K562 (cell line): Measurements from ENCODE around the gene RNF150. TPM values are rescaled to one million over a fixed set of nuclear protein-coding genes. Genes with fewer than 3 reads are reported as not detected.
A peak's percentile ranks its signal among the peaks of the same experiment; 100 is the strongest.

Source experiments
- ATAC-seq: fragments of 200-7000 bp; cut with Tn5 transposase; 3 replicates; pipeline ENCODE4 v1.9.1; 2020; ENCODE audit warnings: moderate library complexity
- BruUV-seq: library from RNA; stranded (reverse); fragments of 400-500 nt; replicated peaks from 2 replicates; lab custom pipeline; 2021; lab: Mats Ljungman, UMichigan
- CTCF ChIA-PET: fragments of 300-600 bp; formaldehyde crosslinking; extraction: SDS; loops from one replicate; lab custom pipeline; 2021; ENCODE audit warnings: low intra/inter-chr PET ratio; lab: Yijun Ruan, JAX
- POLR2A ChIA-PET: fragments of 300-600, 350-650 bp; sonication (Branson Sonifier 250); formaldehyde crosslinking; extraction: SDS; loops from one replicate; lab custom pipeline; 2021; ENCODE audit warnings: antibody characterized with exemption, inconsistent platforms; lab: Yijun Ruan, JAX
- DNase-seq, 4 experiments: peaks; one replicate each; pipeline versions ENCODE4 v3.0.0 to v3.0.0-alpha.2; 2011 to 2018; ENCODE audit warnings: low spot score in 3 of 4, mixed read lengths in 3 of 4; ENCODE audit errors: extremely low read depth in 1 of 4
- FAIRE-seq: peaks from 2 replicates; lab custom pipeline; 2011; peaks lifted over from hg19 to GRCh38; lab: Jason Lieb, UNC
- H2AFZ ChIP-seq: 2 replicates; pipeline ENCODE4 v1.6.0; 2011; ENCODE audit warnings: low read depth, low read length, control low read depth, inconsistent platforms
- H3K27ac ChIP-seq: fragments of 200-600 bp; 3 replicates; pipeline ENCODE4 v1.8.0; 2011; ENCODE audit warnings: low read depth, mild to moderate bottlenecking, control low read depth, inconsistent platforms, low read length, moderate library complexity, mixed read lengths; ENCODE audit errors: extremely low read depth
- H3K27me3 ChIP-seq, 2 experiments: fragments of 300-600 bp in 1 of 2; 2 replicates in 1 of 2; 3 replicates in 1 of 2; pipeline versions ENCODE4 v1.6.0 to v1.8.0; 2011; ENCODE audit warnings: inconsistent platforms in 2 of 2, low read length in 2 of 2, mild to moderate bottlenecking in 1 of 2, mixed read lengths in 1 of 2, moderate library complexity in 1 of 2; ENCODE audit not compliant: control insufficient read depth in 2 of 2, insufficient read depth in 2 of 2
- H3K36me3 ChIP-seq: fragments of 300-600 bp; 3 replicates; pipeline ENCODE4 v1.8.0; 2011; ENCODE audit warnings: mild to moderate bottlenecking, low read length, inconsistent platforms; ENCODE audit not compliant: control insufficient read depth, insufficient read depth
- H3K4me1 ChIP-seq, 2 experiments: fragments of 200-600 bp in 1 of 2; replicated peaks in 1 of 2; 2 replicates in 1 of 2; 3 replicates in 1 of 2; pipeline versions ENCODE4 v1.5.1 to v1.8.0; 2011; ENCODE audit warnings: inconsistent platforms in 2 of 2, low read length in 2 of 2, mild to moderate bottlenecking in 1 of 2, mixed read lengths in 1 of 2, moderate library complexity in 1 of 2; ENCODE audit not compliant: control insufficient read depth in 2 of 2, insufficient read depth in 2 of 2
- H3K4me2 ChIP-seq: 2 replicates; pipeline ENCODE4 v1.6.1; 2011; ENCODE audit warnings: low read length, control low read depth, inconsistent platforms, mixed read lengths; ENCODE audit not compliant: insufficient read depth
- H3K4me3 ChIP-seq: fragments of 200-600 bp; sonication (generic), shearing (Covaris generic); 2 replicates; pipeline ENCODE4 v1.5.1; 2016; ENCODE audit warnings: control low read depth, inconsistent platforms
- H3K79me2 ChIP-seq: fragments of 200-600 bp; 3 replicates; pipeline ENCODE4 v1.8.0; 2011; ENCODE audit warnings: low read length, inconsistent platforms; ENCODE audit not compliant: control insufficient read depth, insufficient read depth
- H3K9ac ChIP-seq, 2 experiments: 2 replicates each; pipeline versions ENCODE4 v1.6.0 to v1.6.1; 2011; ENCODE audit warnings: low read depth in 2 of 2, low read length in 2 of 2, control low read depth in 1 of 2, inconsistent platforms in 1 of 2, mild to moderate bottlenecking in 1 of 2, mixed read lengths in 1 of 2; ENCODE audit not compliant: insufficient read depth in 1 of 2
- H3K9me1 ChIP-seq: one replicate; pipeline ENCODE4 v1.6.0; 2011; ENCODE audit warnings: inconsistent platforms, mild to moderate bottlenecking, low read length, moderate library complexity; ENCODE audit not compliant: control insufficient read depth, insufficient read depth
- H3K9me3 ChIP-seq: replicated peaks from 2 replicates; pipeline ENCODE4 v1.5.1; 2011; ENCODE audit warnings: low read depth, low read length, inconsistent platforms; ENCODE audit not compliant: control insufficient read depth, insufficient read depth
- H4K20me1 ChIP-seq: replicated peaks from 2 replicates; pipeline ENCODE4 v1.6.1; 2011; ENCODE audit warnings: low read length, inconsistent platforms, mixed read lengths; ENCODE audit not compliant: control insufficient read depth, insufficient read depth
- C11orf30 ChIP-seq: fragments of 450-650 bp; IDR thresholded peaks from 2 replicates; pipeline ENCODE4 v1.6.1; 2016; ENCODE audit warnings: low read depth, mild to moderate bottlenecking
- CHD4 ChIP-seq: fragments of 200-600 bp; sonication (generic); IDR thresholded peaks from 3 replicates; pipeline ENCODE4 v1.6.1; 2012; ENCODE audit warnings: low read depth, mild to moderate bottlenecking, mixed read lengths, low read length, inconsistent platforms; ENCODE audit not compliant: insufficient read depth, insufficient replicate concordance, poor library complexity, severe bottlenecking
- E4F1 ChIP-seq: fragments of 250-450 bp; sonication (Bioruptor Pico); IDR thresholded peaks from 2 replicates; pipeline ENCODE4 v1.5.0; 2021; ENCODE audit warnings: mild to moderate bottlenecking, borderline replicate concordance
- GATA2 ChIP-seq: sonication (generic); formaldehyde crosslinking; IDR thresholded peaks from 2 replicates; pipeline ENCODE4 v1.4.0; 2020; ENCODE audit warnings: mild to moderate bottlenecking, missing genetic modification reagents
- SLC30A9 ChIP-seq: fragments of 250-450 bp; sonication (Bioruptor Pico); IDR thresholded peaks from 2 replicates; pipeline ENCODE4 v1.8.0; 2022; ENCODE audit warnings: mild to moderate bottlenecking, moderate library complexity
- USF2 ChIP-seq: sonication (generic); formaldehyde crosslinking; IDR thresholded peaks from 2 replicates; pipeline ENCODE4 v1.5.0; 2020; ENCODE audit warnings: missing genetic modification reagents
- ZC3H4 ChIP-seq: sonication (generic); formaldehyde crosslinking; IDR thresholded peaks from 2 replicates; pipeline ENCODE4 v1.9.0; 2021; ENCODE audit warnings: missing genetic modification reagents, borderline replicate concordance
- ZNF518B ChIP-seq: fragments of 250-450 bp; sonication (Bioruptor Pico); IDR thresholded peaks from 2 replicates; pipeline ENCODE4 v1.5.0; 2021; ENCODE audit warnings: mild to moderate bottlenecking, moderate library complexity
- WGBS: fragments of 100-300 bp; shearing (Covaris generic); methylation state at CpG from one replicate; pipeline ENCODE4 v1.1.6; 2016; ENCODE audit warnings: low coverage, mixed read lengths; ENCODE audit not compliant: insufficient coverage; ENCODE audit errors: missing lambda C conversion rate; 5-methylcytosine and 5-hydroxymethylcytosine counted together
- in situ Hi-C: fragments of 300-500 bp; cut with MboI; formaldehyde crosslinking; loops from 4 replicates; pipeline ENCODE4 v1.15.0; 2018; ENCODE audit warnings: inconsistent platforms, mixed read lengths
- intact Hi-C: fragments of 100-400 bp; cut with micrococcal nuclease; formaldehyde crosslinking; loops from 2 replicates; pipeline ENCODE4 v1.14.2; 2022
- polyA plus RNA-seq, 8 experiments: library from polyadenylated mRNA; depleted of rRNA in 4 of 8; stranded (reverse) in 5 of 8; unstranded in 3 of 8; fragments of >200 nt; fragmentation: Nextera tagmentation in 2 of 8; fragmentation: Illumina TruSeq in 1 of 8; extraction: Ambion mirVana in 2 of 8; extraction: Trizol in 1 of 8; gene quantifications; 2 replicates each; pipeline versions ENCODE4 v1.2.1 to v1.2.3, GENCODE V29; 2011 to 2014; ENCODE audit warnings: inconsistent platforms in 1 of 8, missing spikeins in 1 of 8
- total RNA-seq, 7 experiments: library from RNA; depleted of rRNA in 6 of 7; stranded (reverse); fragments of >200 nt in 6 of 7; fragmentation: Illumina TruSeq in 2 of 7; extraction: Trizol in 2 of 7; gene quantifications; 2 replicates each; pipeline versions ENCODE4 v1.2.1 to v1.2.3, GENCODE V29; 2011 to 2021; ENCODE audit warnings: low replicate concordance in 1 of 7

The RNF150 gene
- total and polyA plus RNA-seq, 9 of the 15 experiments (the other 6 are each of a cell fraction or from before 2014, with no cell fraction given) = 0.09 TPM; not detected in 8

GRCh38 chr4:140867356-140867755, 265.9 kb downstream of the RNF150 start:
- DNase-seq = no peak
- H3K4me2 ChIP-seq = no peak overlapping the region
- TF ChIP-seq ZNF518B (no peak), E4F1 (CRISPR knock-in tag) (no peak), GATA2 (CRISPR knock-in tag) (no peak), C11orf30 (no peak), SLC30A9 (CRISPR knock-in tag) (no peak), USF2 (CRISPR knock-in tag) (peak; percentile 26; the same call in 1 of the 2 replicates), ZC3H4 (CRISPR knock-in tag) (no peak), CHD4 (no peak)
- H4K20me1 ChIP-seq = no peaks in the 10 kb centered on the region; the same call in 1 of the 2 replicates
- WGBS = 0% methylated on average over 3 of the region's 3 CpGs
- no peaks in the 10 kb centered on the region; a peak in 2 of 5 replicates for H3K27me3 ChIP-seq
- no peak overlapping the region for H3K4me3 ChIP-seq
- FAIRE-seq = no peak
- H3K9me3 ChIP-seq = no peaks in the 10 kb centered on the region
- H3K9ac ChIP-seq = no peak overlapping the region
- CTCF ChIA-PET = no interaction called here
- H3K4me1 ChIP-seq = no peaks in the 10 kb centered on the region
- intact Hi-C loops (no loop called here), in situ Hi-C loops (loop anchor here (10.0 to 25.0 kb wide), 2 partner anchors 267 to 505 kb away; partner anchors contain the start of genes RNF150 and SCOC)
- H2AFZ ChIP-seq = no peak overlapping the region
- no TSS peak for BruUV-seq
- H3K27ac ChIP-seq = no peak overlapping the region
- ATAC-seq = no peak
- no peaks in the 10 kb centered on the region for H3K79me2 ChIP-seq
- no peaks in the 10 kb centered on the region for H3K36me3 ChIP-seq
- H3K9me1 ChIP-seq = no peaks in the 10 kb centered on the region
- POLR2A ChIA-PET = no interaction called here
